ENCODE measurements around the gene CA10. TPM values are rescaled to one million over a fixed set of nuclear protein-coding genes. Genes with fewer than 3 reads are reported as not detected.

CA10 gene
- total RNA-seq, 2 donors from 2014 or later = not detected

DNA sequence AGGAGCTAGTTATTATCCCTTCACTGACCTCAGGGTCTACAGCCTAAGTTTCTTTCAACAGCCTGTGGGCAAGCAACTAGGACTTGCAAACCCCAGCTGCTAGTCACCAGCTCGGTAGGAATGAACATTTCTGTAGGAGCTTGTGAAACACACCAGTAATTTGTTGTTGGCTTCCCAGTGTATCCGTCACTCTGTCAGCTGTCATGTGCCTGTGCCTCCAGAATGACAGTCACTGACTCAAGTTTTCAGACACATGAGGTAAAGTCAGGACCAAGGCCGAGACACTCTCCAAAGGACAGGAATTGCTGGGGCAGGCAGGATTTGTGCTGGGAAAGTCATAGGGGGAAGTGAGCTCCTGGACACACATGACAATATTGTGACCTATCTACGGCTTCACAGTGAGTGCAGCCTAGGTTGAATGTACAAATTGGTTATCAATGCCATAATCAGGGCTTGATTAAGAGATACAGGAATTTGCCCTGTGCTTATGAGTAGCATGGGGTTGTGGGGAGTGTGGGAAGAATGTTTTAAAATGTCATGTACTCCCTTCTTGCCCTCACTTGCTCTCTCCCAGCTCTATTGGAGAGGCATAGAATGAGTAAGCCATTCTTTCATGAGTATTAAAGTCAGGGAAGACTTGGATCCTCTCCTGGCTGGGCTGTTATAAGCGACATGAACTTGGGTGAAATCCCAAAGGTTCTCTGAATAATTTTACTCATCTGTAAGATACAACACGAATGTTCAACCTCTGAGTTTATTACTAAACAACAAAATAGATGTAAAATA is 506.8 kb downstream of the CA10 start:
- Histone ChIP-seq H3K27ac (no peak overlapping the region), H3K36me3 (no peaks in the 10 kb centered on the region), H3K4me3 (no peak overlapping the region), H3K27me3 (no peaks in the 10 kb centered on the region), H3K9me3 (no peaks in the 10 kb centered on the region), H3K4me1 (no peaks in the 10 kb centered on the region)
- no peak for DNase-seq (ENCODE audit: low spot score)
- TF ChIP-seq, protein P1, sequence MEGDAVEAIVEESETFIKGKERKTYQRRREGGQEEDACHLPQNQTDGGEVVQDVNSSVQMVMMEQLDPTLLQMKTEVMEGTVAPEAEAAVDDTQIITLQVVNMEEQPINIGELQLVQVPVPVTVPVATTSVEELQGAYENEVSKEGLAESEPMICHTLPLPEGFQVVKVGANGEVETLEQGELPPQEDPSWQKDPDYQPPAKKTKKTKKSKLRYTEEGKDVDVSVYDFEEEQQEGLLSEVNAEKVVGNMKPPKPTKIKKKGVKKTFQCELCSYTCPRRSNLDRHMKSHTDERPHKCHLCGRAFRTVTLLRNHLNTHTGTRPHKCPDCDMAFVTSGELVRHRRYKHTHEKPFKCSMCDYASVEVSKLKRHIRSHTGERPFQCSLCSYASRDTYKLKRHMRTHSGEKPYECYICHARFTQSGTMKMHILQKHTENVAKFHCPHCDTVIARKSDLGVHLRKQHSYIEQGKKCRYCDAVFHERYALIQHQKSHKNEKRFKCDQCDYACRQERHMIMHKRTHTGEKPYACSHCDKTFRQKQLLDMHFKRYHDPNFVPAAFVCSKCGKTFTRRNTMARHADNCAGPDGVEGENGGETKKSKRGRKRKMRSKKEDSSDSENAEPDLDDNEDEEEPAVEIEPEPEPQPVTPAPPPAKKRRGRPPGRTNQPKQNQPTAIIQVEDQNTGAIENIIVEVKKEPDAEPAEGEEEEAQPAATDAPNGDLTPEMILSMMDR (IDR thresholded peaks at IDR 0.05) = no peak

DNA sequence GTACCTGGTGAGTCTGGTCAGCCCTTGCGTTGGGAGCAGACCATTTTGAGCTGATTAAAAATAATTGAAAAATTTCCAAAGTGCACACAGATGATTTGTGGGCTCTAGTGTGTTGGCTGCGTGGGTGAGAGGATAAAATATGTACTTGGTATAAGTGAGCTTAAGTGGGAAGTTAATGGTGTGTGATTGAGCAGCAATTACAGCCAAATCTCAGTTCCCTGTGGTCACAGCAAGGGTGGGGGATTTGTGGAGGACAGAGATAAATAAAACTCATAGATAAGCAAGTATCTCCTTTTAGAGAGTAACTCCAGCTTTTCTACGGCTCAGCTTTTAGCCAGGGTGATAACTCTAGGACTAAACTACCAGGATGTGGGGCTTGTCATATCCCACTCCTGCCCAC is 507.7 kb downstream of the CA10 start:
- H3K27ac ChIP-seq = no peak overlapping the region
- no peaks in the 10 kb centered on the region for H3K27me3 ChIP-seq
- H3K4me1 ChIP-seq = no peaks in the 10 kb centered on the region
- H3K4me3 ChIP-seq = no peak overlapping the region
- no peaks in the 10 kb centered on the region for H3K9me3 ChIP-seq
- no peaks in the 10 kb centered on the region for H3K36me3 ChIP-seq
- DNase-seq (ENCODE audit: low spot score) = no peak
- TF ChIP-seq, protein P1 (IDR thresholded peaks at IDR 0.05) = no peak

DNA sequence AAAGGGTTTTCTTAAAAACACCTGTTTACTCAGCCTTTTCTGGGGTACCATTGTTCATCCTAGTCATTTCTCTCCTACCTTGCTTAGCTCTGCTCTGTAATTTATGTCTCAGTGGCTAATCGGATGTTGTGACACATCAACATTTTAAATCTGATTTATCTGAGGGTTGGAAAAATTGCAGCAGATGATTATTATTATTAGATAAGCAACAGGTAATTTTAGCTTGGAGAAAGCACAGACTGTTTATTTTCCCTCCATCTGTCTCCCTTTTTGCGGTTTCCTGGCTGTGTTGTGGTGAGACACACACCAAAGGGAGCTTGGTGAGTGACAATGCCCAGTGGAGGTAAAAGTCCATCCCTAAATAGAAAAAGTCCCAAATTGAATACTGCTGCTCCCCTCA is 508.3 kb downstream of the CA10 start:
- H3K27me3 ChIP-seq = no peaks in the 10 kb centered on the region
- no peaks in the 10 kb centered on the region for H3K36me3 ChIP-seq
- H3K4me3 ChIP-seq = no peak overlapping the region
- DNase-seq (ENCODE audit: low spot score) = no peak
- H3K9me3 ChIP-seq = no peaks in the 10 kb centered on the region
- TF ChIP-seq, protein P1 (IDR thresholded peaks at IDR 0.05) = no peak
- no peak overlapping the region for H3K27ac ChIP-seq
- no peaks in the 10 kb centered on the region for H3K4me1 ChIP-seq

DNA sequence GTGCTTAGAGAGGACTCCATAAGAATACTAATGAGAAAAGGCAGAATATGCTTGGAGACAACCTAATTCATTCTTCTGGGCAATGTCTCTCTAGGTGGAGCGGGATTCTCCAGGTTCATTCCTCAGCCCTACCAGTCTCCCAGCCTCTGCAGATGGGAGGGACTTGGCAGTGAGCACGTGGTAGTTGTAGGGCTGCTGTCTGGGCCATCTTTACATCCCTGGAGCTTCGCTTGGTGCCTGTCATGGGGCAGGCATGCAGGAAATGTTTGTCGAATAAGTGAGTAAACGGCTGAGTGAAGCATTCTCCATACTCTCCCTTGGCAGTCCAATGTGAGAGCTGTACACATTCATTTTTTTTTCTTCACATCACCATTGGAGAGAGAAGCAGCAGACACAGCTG is 510.7 kb downstream of the CA10 start:
- TF ChIP-seq, protein P1 (IDR thresholded peaks at IDR 0.05) = no peak

DNA sequence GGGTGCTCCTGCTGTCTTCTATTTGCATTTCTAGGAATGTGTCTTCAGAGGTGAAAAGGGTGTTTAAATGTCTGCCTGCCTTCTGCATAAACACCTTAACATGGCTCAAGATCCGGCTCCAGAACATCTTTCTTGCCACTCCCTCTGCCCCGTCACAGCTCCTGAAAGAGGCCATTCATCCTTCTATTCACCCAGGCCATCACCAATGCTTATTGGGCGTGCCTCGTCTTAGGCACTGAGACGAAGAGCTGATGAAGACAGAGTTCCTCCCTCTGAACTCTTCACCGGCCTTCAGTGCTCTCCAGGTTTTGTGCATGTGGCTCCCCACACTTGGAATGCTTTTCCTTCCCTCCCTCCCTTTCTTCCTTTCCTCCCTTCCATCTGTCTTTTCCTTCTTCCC is 511.4 kb downstream of the CA10 start:
- no peaks in the 10 kb centered on the region for H3K36me3 ChIP-seq
- no peak overlapping the region for H3K27ac ChIP-seq
- no peak overlapping the region for H3K4me3 ChIP-seq
- H3K4me1 ChIP-seq = no peaks in the 10 kb centered on the region
- TF ChIP-seq, protein P1 (IDR thresholded peaks at IDR 0.05) = no peak
- no peaks in the 10 kb centered on the region for H3K27me3 ChIP-seq
- DNase-seq (ENCODE audit: low spot score) = no peak
- no peaks in the 10 kb centered on the region for H3K9me3 ChIP-seq

More for the DNA sequence above, 510.7 kb downstream of the CA10 start:
- DNase-seq (ENCODE audit: low spot score) = no peak
- Histone ChIP-seq H3K36me3 (no peaks in the 10 kb centered on the region), H3K9me3 (no peaks in the 10 kb centered on the region), H3K4me1 (no peaks in the 10 kb centered on the region), H3K27me3 (no peaks in the 10 kb centered on the region), H3K4me3 (no peak overlapping the region), H3K27ac (no peak overlapping the region)

DNA sequence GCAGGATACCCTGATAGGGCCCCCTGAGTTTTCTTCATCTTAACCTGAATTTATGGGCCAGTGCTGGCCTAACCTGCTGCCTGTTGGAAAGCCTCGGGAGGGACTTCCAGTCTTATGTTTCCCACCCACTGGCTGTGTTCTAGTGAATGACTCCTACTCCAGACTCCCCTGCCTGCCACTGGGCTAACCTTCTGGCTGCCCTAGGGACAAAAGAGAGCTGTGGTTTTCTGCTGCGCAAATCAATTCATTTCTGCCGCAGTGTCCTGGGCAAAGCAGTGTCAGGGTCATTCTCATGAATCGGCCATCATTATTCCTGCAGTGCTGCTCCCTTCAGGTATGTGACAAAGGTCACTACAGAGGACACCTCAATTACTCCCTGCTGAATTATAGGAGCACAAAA is 512.0 kb downstream of the CA10 start:
- DNase-seq (ENCODE audit: low spot score) = no peak
- Histone ChIP-seq H3K9me3 (no peaks in the 10 kb centered on the region), H3K27ac (no peak overlapping the region), H3K4me1 (no peaks in the 10 kb centered on the region), H3K4me3 (no peak overlapping the region), H3K27me3 (no peaks in the 10 kb centered on the region), H3K36me3 (no peaks in the 10 kb centered on the region)
- TF ChIP-seq, protein P1 (IDR thresholded peaks at IDR 0.05) = no peak
